ENCODE measurements around the gene IDE.
"Not testable (repeated sequence)": the region's sequence is repeated elsewhere in the genome, so short reads cannot be mapped to it uniquely, and the experiment has no call there.

IDE gene

GRCh38 chr10:92413011-92413410, 160.9 kb downstream of the IDE start:
- DNase-seq: peak; percentile 25

GRCh38 chr10:92411406-92411805, 162.5 kb downstream of the IDE start:
- no peak for DNase-seq

- DNase-seq: no peak
Observed at GRCh38 chr10:92410501-92410900, 163.4 kb downstream of the IDE start.

- no peak for DNase-seq
Observed at GRCh38 chr10:92408017-92408361, 165.9 kb downstream of the IDE start.

GRCh38 chr10:92407305-92408016, 166.4 kb downstream of the IDE start:
- no peak for DNase-seq

GRCh38 chr10:92405419-92405924, 168.4 kb downstream of the IDE start:
- DNase-seq: no peak

GRCh38 chr10:92404612-92405418, 169.1 kb downstream of the IDE start:
- DNase-seq: no peak

GRCh38 chr10:92402234-92402633, 171.7 kb downstream of the IDE start:
- not testable (repeated sequence) for DNase-seq

All from DMS79 treated with DMSO at 0.1 percent for 48 hours (cell line).